GM12874 (cell line): ENCODE data around the gene PABPN1L.

Source experiments
- CTCF ChIP-seq: IDR thresholded peaks from 2 replicates; pipeline ENCODE4 v1.5.1; 2011; ENCODE audit warnings: low read depth, mild to moderate bottlenecking, control low read depth, low read length, moderate library complexity; ENCODE audit not compliant: insufficient read depth

PABPN1L gene

GRCh38 chr16:88899901-88900661 is 33.6 kb upstream of the PABPN1L start:
- no peak for TF ChIP-seq CTCF

DNA sequence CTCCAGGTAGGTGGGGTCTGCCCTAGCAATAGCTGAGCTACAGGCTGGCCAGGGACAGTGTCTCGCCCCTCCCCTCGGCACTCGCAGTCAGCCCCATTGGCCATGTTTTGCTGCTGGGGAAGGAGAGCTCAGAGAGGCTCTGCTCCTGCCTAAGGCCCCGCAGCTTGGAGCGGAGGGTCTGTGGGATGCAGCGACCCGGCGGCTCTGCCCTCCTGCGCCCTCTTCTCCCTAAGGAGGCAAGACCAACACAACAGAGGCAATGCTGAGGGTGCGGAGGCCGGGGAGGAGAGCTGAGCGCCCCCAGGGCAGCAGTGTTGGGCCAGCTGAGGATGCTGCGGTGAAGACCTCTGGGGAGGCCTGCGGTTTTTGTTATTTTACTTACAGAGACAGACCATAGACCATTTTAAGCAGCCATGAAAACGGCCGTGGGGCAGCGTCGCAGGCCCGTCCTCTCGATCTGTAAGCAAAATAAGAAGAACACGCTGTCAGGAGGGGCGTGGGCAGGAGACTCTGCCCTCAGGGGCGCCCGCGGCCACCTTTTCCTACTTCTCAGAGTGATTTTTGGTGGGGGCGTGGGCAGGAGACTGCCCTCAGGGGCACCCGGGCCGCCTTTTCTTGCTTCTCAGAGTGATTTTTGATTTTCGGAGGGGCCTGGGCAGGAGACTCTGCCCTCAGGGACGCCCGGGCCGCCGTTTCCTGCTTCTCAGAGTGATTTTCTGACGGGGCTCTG is 31.4 kb upstream of the PABPN1L start:
- no peak for TF ChIP-seq CTCF

GRCh38 chr16:88896238-88897070 is 30.0 kb upstream of the PABPN1L start:
- no peak for TF ChIP-seq CTCF

DNA sequence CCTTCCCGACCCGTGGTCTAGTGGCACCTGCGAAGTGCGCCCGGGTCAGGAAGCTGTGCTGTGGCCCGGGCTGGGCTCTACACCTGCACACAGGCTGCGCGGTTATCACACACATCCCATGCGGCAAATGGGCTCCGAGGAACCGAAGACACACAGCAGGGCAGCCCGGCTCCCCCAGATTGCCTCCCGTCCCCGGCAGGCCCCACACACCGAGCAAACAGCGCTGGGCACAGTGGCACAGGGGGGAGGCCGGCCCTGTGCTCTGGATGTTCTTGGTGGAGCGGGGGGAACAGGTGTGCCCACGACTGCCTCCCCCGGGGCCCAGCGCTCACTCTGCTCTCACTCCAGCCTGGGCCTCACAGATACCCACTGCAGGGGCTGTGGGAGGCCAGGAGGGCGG is 28.9 kb upstream of the PABPN1L start:
- no peak for TF ChIP-seq CTCF

DNA sequence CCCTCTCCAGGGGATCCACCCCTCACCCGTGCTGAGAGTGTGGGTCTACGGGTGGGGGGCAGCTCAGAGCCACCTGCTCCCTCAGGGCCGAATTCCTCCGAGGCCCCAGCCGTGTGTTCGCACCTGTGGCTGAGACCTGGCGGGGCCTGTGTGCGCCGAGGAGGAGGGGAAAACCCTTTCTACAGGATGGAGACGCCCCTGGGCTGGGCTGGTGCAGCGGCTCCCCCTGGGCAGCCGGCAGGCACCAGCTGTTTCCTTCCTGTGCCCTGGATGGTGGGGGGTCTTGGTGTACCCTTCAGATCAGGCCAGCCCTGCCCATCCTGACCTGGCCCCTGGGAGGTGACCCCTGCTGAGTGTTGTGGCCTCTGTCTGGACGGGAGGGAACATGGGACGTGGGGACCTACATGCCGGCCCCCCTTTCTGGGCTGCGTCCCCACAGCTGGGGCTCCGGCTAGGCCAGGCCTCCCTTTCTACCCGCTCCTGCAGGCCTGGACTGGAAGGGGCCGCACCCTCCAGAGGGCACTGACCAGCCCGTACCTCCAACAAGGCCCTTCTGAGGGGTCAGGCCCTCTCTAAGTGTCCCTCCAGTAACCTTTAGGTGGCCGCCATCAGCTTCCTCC is 28.3 kb upstream of the PABPN1L start:
- TF ChIP-seq CTCF, result no peak

GRCh38 chr16:88893127-88893968 is 26.9 kb upstream of the PABPN1L start:
- TF ChIP-seq CTCF, result no peak
